ENCODE results near the gene TPI1.
"Not testable (repeated sequence)": the region's sequence is repeated elsewhere in the genome, so short reads cannot be mapped to it uniquely, and the experiment has no call there.

Gene TPI1

GRCh38 chr12:6886206-6886999, 19.1 kb downstream of the TPI1 start:
- H3K9me3 Mint-ChIP-seq; H3K4me1 Mint-ChIP-seq; DNase-seq (ENCODE audit: low spot score in 2 of 2); ATAC-seq; H3K27ac Mint-ChIP-seq; H3K4me3 Mint-ChIP-seq: not testable (repeated sequence)
- peaks cover 35% of the 10 kb centered on the region for H3K36me3 Mint-ChIP-seq

DNA sequence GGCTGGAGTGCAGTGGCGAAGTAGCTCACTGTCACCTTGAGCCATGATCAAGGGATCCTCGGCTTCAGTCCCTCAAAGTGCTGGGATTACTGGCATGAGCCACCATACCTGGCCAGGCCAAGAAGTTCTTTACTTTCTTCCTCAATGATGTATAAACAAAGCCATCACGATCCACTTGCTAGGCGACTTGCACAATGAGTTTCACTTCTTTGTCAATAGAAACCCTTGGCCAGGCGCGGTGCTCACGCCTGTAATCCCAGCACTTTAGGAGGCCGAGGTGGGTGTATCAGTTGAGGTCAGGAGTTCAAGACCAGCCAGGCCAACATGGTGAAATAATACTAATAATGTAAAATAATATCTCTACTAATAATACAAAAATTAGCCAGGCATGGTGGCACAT, 20.1 kb downstream of the TPI1 start:
- Mint-ChIP-seq H3K9me3 (no peaks in the 10 kb centered on the region), H3K4me3 (no peak overlapping the region), H3K4me1 (peaks cover 13% of the 10 kb centered on the region), H3K27ac (no peak overlapping the region), H3K36me3 (peaks cover 32% of the 10 kb centered on the region)
- ATAC-seq (no peak), DNase-seq (ENCODE audit: low spot score in 2 of 2) (no peak)

- Mint-ChIP-seq H3K4me3 (no peak overlapping the region), H3K4me1 (peaks cover 13% of the 10 kb centered on the region), H3K36me3 (peaks cover 22% of the 10 kb centered on the region), H3K9me3 (no peaks in the 10 kb centered on the region), H3K27ac (no peak overlapping the region)
- no peak for DNase-seq (ENCODE audit: low spot score in 2 of 2)
- no peak for ATAC-seq
Measured at GRCh38 chr12:6888360-6888759, 21.0 kb downstream of the TPI1 start.

DNA sequence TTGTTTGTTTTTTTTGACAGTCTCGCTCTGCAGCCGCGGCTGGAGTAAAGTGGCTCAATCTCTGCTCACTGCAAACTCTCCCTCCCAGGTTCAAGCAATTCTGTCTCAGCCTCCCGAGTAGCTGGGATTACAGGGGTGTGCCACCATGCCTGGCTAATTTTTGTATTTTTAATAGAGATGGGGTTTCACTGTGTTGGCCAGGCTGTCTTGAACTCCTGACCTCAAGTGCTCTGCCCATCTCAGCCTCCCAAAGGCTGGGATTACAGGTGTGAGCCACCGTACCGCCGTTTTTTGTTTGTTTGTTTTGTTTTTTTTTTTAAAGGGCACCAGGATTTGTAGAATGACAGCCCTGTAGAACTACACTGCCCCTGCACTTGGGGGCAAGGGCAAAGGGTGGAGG, 21.5 kb downstream of the TPI1 start:
- not testable (repeated sequence) for H3K9me3 Mint-ChIP-seq; ATAC-seq; DNase-seq (ENCODE audit: low spot score in 2 of 2); H3K4me3 Mint-ChIP-seq
- Mint-ChIP-seq H3K36me3 (peaks cover 18% of the 10 kb centered on the region), H3K27ac (peak overlapping the region; percentile 14), H3K4me1 (peaks cover 13% of the 10 kb centered on the region)

DNA sequence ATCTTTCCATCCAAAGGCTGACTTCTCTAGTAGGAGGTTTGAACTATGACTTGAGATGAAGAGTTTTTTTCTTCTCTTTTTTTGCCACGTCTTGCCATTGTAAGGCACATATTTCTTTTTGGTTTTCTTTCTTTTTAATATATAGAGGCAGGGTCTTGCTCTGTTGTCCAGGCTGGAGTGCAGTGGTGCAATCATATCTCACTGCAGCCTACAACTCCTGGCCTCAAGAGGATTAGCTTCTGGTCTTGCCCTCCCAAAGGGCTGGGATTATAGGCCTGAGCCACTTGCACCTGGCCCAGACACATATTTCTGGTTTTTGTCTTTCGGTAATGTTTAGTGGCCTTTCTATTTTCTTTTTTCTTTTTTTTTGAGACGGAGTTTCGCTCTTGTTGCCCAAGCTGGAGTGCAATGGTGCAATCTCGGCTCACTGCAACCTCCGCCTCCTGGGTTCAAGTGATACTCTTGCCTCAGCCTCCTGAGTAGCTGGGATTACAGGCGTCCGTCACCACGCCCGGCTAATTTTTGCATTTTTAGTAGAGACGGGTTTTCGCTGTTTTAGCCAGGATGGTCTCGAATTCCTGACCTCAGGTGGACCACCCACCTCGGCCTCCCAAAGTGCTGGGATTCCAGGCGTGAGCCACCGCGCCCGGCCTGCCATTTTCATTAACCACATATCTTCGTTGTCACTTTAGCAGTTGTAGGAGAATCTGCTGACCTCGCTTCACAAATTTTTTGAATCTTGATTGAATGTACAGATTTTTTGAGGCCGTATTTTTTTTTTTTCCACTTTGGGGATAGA, 22.6 kb downstream of the TPI1 start:
- DNase-seq (ENCODE audit: low spot score in 2 of 2); H3K9me3 Mint-ChIP-seq; H3K36me3 Mint-ChIP-seq; ATAC-seq: not testable (repeated sequence)
- Mint-ChIP-seq H3K4me3 (peak overlapping the region; percentile 75), H3K4me1 (peaks cover 13% of the 10 kb centered on the region), H3K27ac (peak overlapping the region; percentile 93)

- ATAC-seq, result peak; percentile 97
- H3K9me3 Mint-ChIP-seq, result no peaks in the 10 kb centered on the region
Measured at GRCh38 chr12:6890789-6891645, 23.7 kb downstream of the TPI1 start.

DNA sequence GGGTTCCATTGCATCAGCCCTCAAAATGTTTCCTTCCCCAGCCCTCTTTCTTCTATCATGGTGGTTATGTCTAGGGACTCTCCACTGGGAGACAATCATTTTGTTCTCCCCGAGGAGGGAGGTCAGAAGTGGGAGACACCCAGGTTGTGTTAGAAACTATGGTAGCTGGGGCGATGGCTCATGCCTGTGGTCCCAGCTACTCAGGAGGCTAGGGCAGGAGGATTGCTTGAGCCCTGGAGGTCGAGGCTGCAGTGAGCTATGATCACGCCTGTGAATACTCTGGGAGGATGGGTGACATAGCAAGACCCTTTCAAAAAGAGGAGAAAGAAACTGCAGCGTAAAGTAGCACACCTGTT, 24.3 kb downstream of the TPI1 start:
- Mint-ChIP-seq H3K27ac (peak overlapping the region; percentile 93), H3K36me3 (no peaks in the 10 kb centered on the region), H3K9me3 (no peaks in the 10 kb centered on the region), H3K4me1 (peaks cover 13% of the 10 kb centered on the region), H3K4me3 (peak overlapping the region; percentile 75)
- ATAC-seq, result peak; percentile 27
- no peak for DNase-seq (ENCODE audit: low spot score in 2 of 2)

More at GRCh38 chr12:6890789-6891645, 23.7 kb downstream of the TPI1 start:
- peak; percentile 99 for DNase-seq (ENCODE audit: low spot score in 2 of 2)
- Mint-ChIP-seq H3K27ac (peak overlapping the region; percentile 93), H3K4me3 (peak overlapping the region; percentile 75), H3K4me1 (peaks cover 13% of the 10 kb centered on the region), H3K36me3 (no peaks in the 10 kb centered on the region)

DNA sequence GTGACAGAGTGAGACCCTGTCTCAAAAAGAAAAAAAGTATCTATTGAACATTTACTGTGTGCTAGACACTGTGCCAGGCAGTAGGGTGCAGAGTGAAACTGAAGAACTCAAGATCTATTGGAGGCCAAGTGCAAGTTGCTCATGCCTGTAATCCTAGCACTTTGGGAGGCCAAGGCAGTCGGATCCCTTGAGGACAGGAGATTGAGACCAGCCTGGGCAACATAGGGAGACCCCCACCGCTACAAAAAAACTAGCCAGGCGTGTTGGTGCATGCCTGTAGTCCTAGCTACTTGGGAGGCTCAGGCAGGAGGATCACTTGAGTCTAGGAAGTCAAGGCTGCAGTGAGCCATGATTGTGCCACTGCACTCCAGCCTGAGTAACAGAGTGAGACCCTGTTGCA, 25.4 kb downstream of the TPI1 start:
- peaks cover 13% of the 10 kb centered on the region for H3K4me1 Mint-ChIP-seq
- DNase-seq (ENCODE audit: low spot score in 2 of 2); H3K36me3 Mint-ChIP-seq; ATAC-seq; H3K4me3 Mint-ChIP-seq; H3K9me3 Mint-ChIP-seq: not testable (repeated sequence)
- H3K27ac Mint-ChIP-seq, result peak overlapping the region; percentile 93

GRCh38 chr12:6894321-6894720, 27.0 kb downstream of the TPI1 start:
- ATAC-seq, result no peak
- no peak overlapping the region for H3K4me3 Mint-ChIP-seq
- H3K27ac Mint-ChIP-seq, result no peak overlapping the region

GRCh38 chr12:6896846-6897435, 29.6 kb downstream of the TPI1 start:
- H3K9me3 Mint-ChIP-seq, result no peaks in the 10 kb centered on the region
- ATAC-seq, result no peak
- DNase-seq (ENCODE audit: low spot score in 2 of 2), result no peak
- H3K4me3 Mint-ChIP-seq, result no peak overlapping the region
- H3K36me3 Mint-ChIP-seq, result no peaks in the 10 kb centered on the region
- peak overlapping the region; percentile 26 for H3K27ac Mint-ChIP-seq
- no peaks in the 10 kb centered on the region for H3K4me1 Mint-ChIP-seq

More at GRCh38 chr12:6894321-6894720, 27.0 kb downstream of the TPI1 start:
- Mint-ChIP-seq H3K4me1 (peaks cover 13% of the 10 kb centered on the region), H3K36me3 (no peaks in the 10 kb centered on the region), H3K9me3 (no peaks in the 10 kb centered on the region)
- no peak for DNase-seq (ENCODE audit: low spot score in 2 of 2)

DNA sequence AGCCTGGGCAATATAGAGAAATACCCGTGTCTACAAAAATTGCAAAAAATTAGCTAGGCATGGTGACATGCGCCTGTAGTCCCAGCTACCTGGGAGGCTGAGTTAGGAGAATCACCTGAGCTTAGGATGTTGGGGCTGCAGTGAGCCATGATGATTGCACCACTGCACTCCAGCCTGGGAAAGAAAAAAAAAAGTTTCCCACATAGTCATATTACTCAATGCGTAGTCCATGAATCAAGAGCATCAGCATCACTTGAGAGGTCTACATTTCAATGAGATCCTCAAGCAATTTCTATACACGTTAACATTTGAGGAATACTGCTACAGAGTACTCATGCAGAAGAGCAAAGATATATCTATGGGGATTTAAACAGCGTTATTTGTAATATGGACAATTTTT, 32.1 kb downstream of the TPI1 start:
- ATAC-seq (no peak), DNase-seq (ENCODE audit: low spot score in 2 of 2) (no peak)
- Mint-ChIP-seq H3K9me3 (no peaks in the 10 kb centered on the region), H3K4me1 (no peaks in the 10 kb centered on the region), H3K4me3 (no peak overlapping the region), H3K27ac (peak overlapping the region; percentile 51), H3K36me3 (no peaks in the 10 kb centered on the region)

DNA sequence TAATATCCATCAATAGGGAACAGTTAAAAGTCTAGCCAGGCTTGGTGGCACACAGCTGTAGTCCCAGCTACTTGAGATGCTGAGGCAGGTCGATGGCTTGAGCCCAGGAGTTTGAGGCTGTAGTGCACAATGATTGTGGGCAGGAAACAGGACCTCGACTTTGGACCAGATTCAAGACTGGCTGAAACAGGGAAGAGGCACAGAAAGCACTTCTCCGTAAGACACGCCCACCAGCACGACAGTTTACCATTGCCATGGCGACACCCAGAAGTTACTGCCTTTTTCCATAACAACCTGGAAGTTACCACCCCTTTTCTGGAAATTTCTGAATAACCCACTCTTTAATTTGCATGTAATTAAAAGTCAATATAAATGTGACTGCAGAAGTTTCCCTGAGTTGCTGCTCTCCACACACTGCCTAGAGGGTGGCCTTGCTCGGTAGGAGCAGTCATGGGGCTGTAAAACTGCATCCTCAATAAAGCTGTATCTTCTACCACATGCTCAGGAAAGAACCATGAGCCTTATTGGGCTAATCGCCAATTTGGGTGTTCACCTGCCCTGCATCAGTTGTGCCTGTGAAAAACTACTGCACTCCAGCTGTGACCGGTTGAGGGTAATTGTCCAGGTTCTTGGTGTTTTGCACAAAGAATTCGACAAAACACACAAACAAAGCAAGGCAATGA, 32.6 kb downstream of the TPI1 start:
- Mint-ChIP-seq H3K27ac (peak overlapping the region; percentile 51), H3K9me3 (no peaks in the 10 kb centered on the region)

DNA sequence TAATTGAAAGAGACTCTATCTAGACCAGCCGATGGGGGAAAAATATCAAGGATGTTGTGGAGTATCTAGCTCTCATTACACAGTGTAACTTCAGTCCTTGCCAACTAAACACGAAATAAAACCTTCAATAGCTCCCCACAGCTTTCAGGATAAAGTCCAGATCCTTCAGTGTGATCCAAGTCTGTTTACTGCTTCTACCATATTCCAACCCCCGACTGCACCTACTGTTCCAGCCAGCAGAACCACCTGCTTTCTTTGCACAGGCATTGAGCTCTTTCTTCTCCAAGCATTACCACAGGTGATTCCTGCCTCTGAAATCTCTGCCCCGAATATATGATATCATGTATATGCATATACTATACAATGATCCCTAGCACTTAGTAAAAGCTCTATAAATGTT, 35.1 kb downstream of the TPI1 start:
- Mint-ChIP-seq H3K9me3 (no peaks in the 10 kb centered on the region), H3K27ac (no peak overlapping the region), H3K36me3 (peaks cover under 1% of the 10 kb centered on the region), H3K4me3 (no peak overlapping the region), H3K4me1 (no peaks in the 10 kb centered on the region)
- DNase-seq (ENCODE audit: low spot score in 2 of 2), result no peak
- no peak for ATAC-seq

More for the DNA sequence above, 32.6 kb downstream of the TPI1 start:
- DNase-seq (ENCODE audit: low spot score in 2 of 2) (no peak), ATAC-seq (no peak)
- Mint-ChIP-seq H3K4me3 (no peak overlapping the region), H3K36me3 (no peaks in the 10 kb centered on the region), H3K4me1 (no peaks in the 10 kb centered on the region)

DNA sequence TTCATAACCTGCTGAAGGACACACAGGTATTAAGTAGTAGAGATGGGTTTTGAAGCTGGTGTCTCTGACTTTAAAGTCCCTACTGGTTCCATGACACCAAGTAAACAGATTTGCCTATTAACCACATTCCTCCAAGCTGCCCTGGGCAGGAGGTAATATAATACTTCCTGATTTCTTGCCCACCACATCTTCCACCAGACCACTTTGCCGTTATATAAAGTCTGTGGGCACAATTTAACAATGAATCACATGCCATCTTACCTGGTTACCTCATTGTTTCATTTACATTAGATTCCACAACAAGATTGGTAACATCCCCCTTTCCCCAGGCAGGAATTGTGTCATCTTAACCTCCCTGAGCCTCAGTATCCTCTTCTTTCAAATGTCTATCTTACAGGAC, 36.4 kb downstream of the TPI1 start:
- Mint-ChIP-seq H3K27ac (no peak overlapping the region), H3K4me1 (no peaks in the 10 kb centered on the region), H3K4me3 (no peak overlapping the region), H3K9me3 (no peaks in the 10 kb centered on the region), H3K36me3 (peaks cover 6% of the 10 kb centered on the region)
- ATAC-seq, result no peak
- DNase-seq (ENCODE audit: low spot score in 2 of 2), result no peak

Measured in stimulated activated effector memory CD8-positive, alpha-beta T cell treated with anti-CD3 and anti-CD28 coated beads, Interleukin-12 subunit alpha, Interleukin-12 subunit beta, amount 100 ng/mL, for 72 hours (primary cell).